Brain pericyte (primary cell): ENCODE data around the gene HCFC1R1.

Experiments used
- DNase-seq: peaks from one replicate; pipeline ENCODE4 v3.0.0-alpha.2; 2012; ENCODE audit warnings: low read depth, low spot score

Gene HCFC1R1

GRCh38 chr16:2976201-2976600 is 47.5 kb downstream of the HCFC1R1 start:
- DNase-seq = no peak

DNA sequence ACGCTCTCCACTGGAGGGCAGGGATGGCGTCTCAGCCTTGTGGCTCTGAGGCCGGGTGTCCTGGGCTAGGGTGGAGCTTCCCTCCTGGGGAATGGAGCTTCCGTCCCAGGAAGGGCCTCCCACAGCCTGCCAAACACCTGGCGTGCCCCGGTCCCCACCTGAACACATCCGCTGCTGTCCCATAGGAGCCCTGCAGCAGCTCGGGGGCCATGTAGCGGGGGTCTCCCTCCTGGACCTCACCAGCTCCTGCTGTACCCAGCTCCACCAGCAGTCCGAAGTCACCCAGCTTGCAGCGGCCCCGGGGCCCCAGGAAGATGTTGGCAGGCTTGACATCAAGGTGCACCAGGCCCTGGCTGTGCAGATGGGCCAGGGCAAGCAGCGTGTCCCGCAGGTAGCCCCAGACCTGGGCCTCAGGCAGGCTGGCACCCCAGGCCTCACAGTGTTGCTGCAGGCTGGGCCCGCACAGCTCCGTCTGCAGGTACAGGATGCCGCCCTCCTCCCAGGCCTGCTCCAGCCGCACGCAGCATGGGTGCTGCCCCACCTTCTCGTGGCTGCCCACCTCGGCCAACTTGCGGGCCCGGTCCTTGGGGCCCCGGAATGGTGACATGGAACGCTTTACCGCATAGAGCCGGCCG is 48.5 kb downstream of the HCFC1R1 start:
- DNase-seq = no peak

- DNase-seq = no peak
Measured at GRCh38 chr16:2974319-2975056, 49.3 kb downstream of the HCFC1R1 start.

DNA sequence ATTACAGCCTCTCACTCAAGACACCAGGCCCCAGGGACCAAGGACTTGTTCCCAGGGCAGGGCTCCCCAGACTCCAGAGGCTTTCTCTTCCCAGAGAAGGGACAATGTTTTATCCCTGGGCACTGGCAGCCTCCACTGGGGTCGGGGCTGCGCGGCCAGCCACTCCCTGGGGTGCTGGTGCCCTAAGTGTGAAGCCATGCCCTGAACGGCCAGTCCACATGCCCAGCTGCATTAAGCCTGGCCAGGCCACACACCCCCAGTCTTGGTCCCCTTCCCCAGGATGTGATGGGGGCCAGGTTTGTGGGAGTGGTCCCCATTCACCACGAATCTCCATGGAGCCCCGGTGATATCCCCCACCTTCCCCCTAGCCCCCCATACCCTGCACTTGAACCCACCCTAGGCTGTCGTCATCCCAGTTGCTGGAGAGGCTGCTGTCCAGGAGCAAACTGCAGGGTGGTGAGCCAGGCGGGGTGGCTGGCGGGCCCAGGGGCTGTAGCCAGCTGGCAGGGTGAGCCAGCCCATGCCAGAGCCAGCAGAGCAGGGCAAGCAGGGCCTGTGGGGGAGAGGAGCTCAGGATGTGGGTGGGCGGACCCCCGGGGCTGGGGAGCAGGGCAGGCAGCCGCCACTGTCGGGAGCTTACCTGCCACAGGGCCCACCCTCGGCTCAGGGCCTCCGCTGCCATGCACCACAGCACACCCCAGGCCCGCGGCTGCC is 50.0 kb downstream of the HCFC1R1 start:
- DNase-seq = no peak

GRCh38 chr16:2973093-2973492 is 50.6 kb downstream of the HCFC1R1 start:
- DNase-seq = no peak
